Skeletal muscle tissue (tissue), 4 donors: ENCODE results near the gene VCX3A. TPM values are rescaled to one million over a fixed set of nuclear protein-coding genes. Genes with fewer than 3 reads are reported as not detected.

Experiments
- H3K27ac ChIP-seq: one replicate; pipeline ENCODE4 v1.7.0; 2013; ENCODE audit warnings: mild to moderate bottlenecking, low read depth, low read length, inconsistent platforms
- H3K27me3 ChIP-seq, 3 donors: one replicate each; pipeline ENCODE4 v1.7.0; 2013; ENCODE audit warnings: low read length in 3 of 3; ENCODE audit not compliant: control insufficient read depth in 3 of 3, insufficient read depth in 3 of 3
- H3K36me3 ChIP-seq, 3 donors: one replicate each; pipeline ENCODE4 v1.7.0; 2013; ENCODE audit warnings: low read length in 3 of 3; ENCODE audit not compliant: control insufficient read depth in 3 of 3, insufficient read depth in 3 of 3
- H3K4me1 ChIP-seq, 3 donors: one replicate each; pipeline ENCODE4 v1.7.0; 2013; ENCODE audit warnings: low read length in 3 of 3, mild to moderate bottlenecking in 3 of 3; ENCODE audit not compliant: control insufficient read depth in 3 of 3, insufficient read depth in 3 of 3
- H3K4me3 ChIP-seq, 3 donors: one replicate each; pipeline ENCODE4 v1.7.0; 2013; ENCODE audit warnings: low read length in 3 of 3
- H3K9ac ChIP-seq, 3 donors: one replicate each; pipeline ENCODE4 v1.7.0; 2013; ENCODE audit warnings: low read length in 3 of 3, mild to moderate bottlenecking in 3 of 3, moderate library complexity in 2 of 3, low read depth in 1 of 3
- H3K9me3 ChIP-seq, 3 donors: one replicate each; pipeline ENCODE4 v1.7.0; 2013; ENCODE audit warnings: low read length in 3 of 3; ENCODE audit not compliant: control insufficient read depth in 3 of 3
- total RNA-seq: library from RNA; depleted of rRNA; stranded (reverse); fragments of >200 nt; gene quantifications from one replicate; pipeline ENCODE4 v1.2.3, GENCODE V29; 2014
- donor health status: Osteomylitis.

VCX3A gene
- total RNA-seq, 1 donor from 2014 or later, result not detected

DNA sequence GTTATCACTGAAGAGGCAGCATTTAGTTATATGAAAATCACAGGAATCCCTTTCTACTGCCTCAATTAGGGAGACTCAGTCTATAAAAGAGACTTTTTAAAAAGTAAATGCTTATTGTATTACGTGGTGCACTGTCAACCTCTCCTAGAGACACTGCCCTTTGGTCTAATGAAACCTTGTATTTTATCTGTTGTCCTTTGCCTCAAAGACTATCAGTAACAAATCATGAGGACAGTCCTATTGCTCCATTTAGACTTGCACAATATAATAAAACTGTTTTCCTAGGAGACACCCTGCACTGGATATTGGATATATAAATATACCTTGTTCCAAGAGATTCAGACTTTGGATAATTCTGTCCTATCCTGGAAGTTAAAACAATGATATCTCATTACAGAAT lies 34.2 kb downstream of the VCX3A start:
- H3K4me3 ChIP-seq, result no peak overlapping the region
- no peaks in the 10 kb centered on the region for H3K27me3 ChIP-seq
- no peak overlapping the region for H3K27ac ChIP-seq

DNA sequence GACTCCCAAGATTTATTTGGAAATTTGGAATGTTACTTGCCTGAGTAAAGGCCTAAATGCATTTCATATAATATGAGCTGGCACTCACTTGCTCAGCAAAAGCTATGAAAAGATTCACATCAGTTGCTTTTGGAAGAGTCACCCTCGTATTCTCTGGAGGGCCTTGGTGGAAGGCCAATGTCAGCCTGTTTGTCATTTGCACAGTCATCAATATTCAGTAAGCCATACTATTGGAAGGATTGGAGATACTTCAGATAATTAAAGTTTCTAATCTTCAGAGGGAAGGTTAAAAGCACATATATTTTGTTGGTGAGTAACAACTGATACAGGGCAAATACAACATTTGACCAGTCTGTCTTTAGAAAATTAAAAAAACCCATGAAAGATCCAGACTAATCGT lies 36.6 kb downstream of the VCX3A start:
- Histone ChIP-seq H3K4me3 (no peak overlapping the region), H3K36me3 (no peaks in the 10 kb centered on the region)

More for the DNA sequence above, 34.2 kb downstream of the VCX3A start:
- Histone ChIP-seq H3K9ac (no peak overlapping the region), H3K36me3 (no peaks in the 10 kb centered on the region), H3K9me3 (no peaks in the 10 kb centered on the region), H3K4me1 (no peaks in the 10 kb centered on the region)

More for the DNA sequence above, 36.6 kb downstream of the VCX3A start:
- H3K4me1 ChIP-seq, result no peaks in the 10 kb centered on the region
- H3K9ac ChIP-seq, result no peak overlapping the region
- H3K9me3 ChIP-seq, result no peaks in the 10 kb centered on the region
- H3K27ac ChIP-seq, result no peak overlapping the region
- H3K27me3 ChIP-seq, result no peaks in the 10 kb centered on the region
